Fibroblast of skin of back (primary cell): ENCODE measurements around the gene PHKG2. TPM values are rescaled to one million over a fixed set of nuclear protein-coding genes. Genes with fewer than 3 reads are reported as not detected.
A peak's percentile ranks its signal among the peaks of the same experiment; 100 is the strongest.
"Not testable (repeated sequence)": the region's sequence is repeated elsewhere in the genome, so short reads cannot be mapped to it uniquely, and the experiment has no call there.

Source experiments
- DNase-seq: peaks from one replicate; pipeline ENCODE4 v3.0.0-alpha.2; 2013
- polyA plus RNA-seq, 2 experiments: library from polyadenylated mRNA; unstranded; fragments of 120-200 nt; gene quantifications; one replicate each; pipeline ENCODE4 v1.2.1, GENCODE V29; 2013; ENCODE audit not compliant: insufficient read length in 2 of 2

PHKG2 gene
- 23.2 TPM for polyA plus RNA-seq (2013, experiment 1 of 2; ENCODE audit: insufficient read length)
- polyA plus RNA-seq (2013, experiment 2 of 2; ENCODE audit: insufficient read length): 14.6 TPM

- peak; percentile 99 for DNase-seq
These were observed at the start of gene PHKG2 for GRCh38 chr16:30747799-30748633. TSS of gene PHKG2 (plus strand) at chr16:30748425. CDS start at chr16:30748821, 396 bp downstream.

- DNase-seq: peak; percentile 74
These were observed 49.2 kb upstream of the PHKG2 start, which contains the start of gene SRCAP for GRCh38 chr16:30698816-30699614. TSS of gene SRCAP (plus strand) at chr16:30699171. CDS start at chr16:30700825, 1,654 bp downstream.

- DNase-seq: no peak
These were observed 48.6 kb upstream of the PHKG2 start for GRCh38 chr16:30699615-30700099.

- no peak for DNase-seq
These were observed 47.7 kb upstream of the PHKG2 start for GRCh38 chr16:30700491-30700890.

- DNase-seq: no peak
These were observed 47.3 kb upstream of the PHKG2 start for GRCh38 chr16:30700971-30701370.

GRCh38 chr16:30703071-30703470 lies 45.2 kb upstream of the PHKG2 start:
- DNase-seq: not testable (repeated sequence)

GRCh38 chr16:30703971-30704370 lies 44.3 kb upstream of the PHKG2 start:
- DNase-seq: no peak

GRCh38 chr16:30706046-30706445 lies 42.2 kb upstream of the PHKG2 start:
- no peak for DNase-seq

GRCh38 chr16:30710971-30711370 lies 37.3 kb upstream of the PHKG2 start:
- no peak for DNase-seq

- no peak for DNase-seq
These were observed 36.5 kb upstream of the PHKG2 start for GRCh38 chr16:30711712-30712111.

- peak; percentile 49 for DNase-seq
These were observed 32.3 kb upstream of the PHKG2 start for GRCh38 chr16:30715750-30716445.

GRCh38 chr16:30720086-30720485 lies 28.1 kb upstream of the PHKG2 start:
- DNase-seq: no peak

- no peak for DNase-seq
These were observed 27.5 kb upstream of the PHKG2 start for GRCh38 chr16:30720694-30721093.

GRCh38 chr16:30721167-30721566 lies 27.1 kb upstream of the PHKG2 start:
- no peak for DNase-seq

- no peak for DNase-seq
These were observed 26.6 kb upstream of the PHKG2 start for GRCh38 chr16:30721606-30722005.

GRCh38 chr16:30722443-30722842 lies 25.8 kb upstream of the PHKG2 start:
- DNase-seq: no peak

GRCh38 chr16:30722916-30723315 lies 25.3 kb upstream of the PHKG2 start:
- DNase-seq: no peak

- no peak for DNase-seq
These were observed 24.4 kb upstream of the PHKG2 start for GRCh38 chr16:30723725-30724355.

- DNase-seq: no peak
These were observed 23.4 kb upstream of the PHKG2 start for GRCh38 chr16:30724641-30725417.

GRCh38 chr16:30725418-30725792 lies 22.8 kb upstream of the PHKG2 start:
- DNase-seq: no peak

- DNase-seq: no peak
These were observed 19.9 kb upstream of the PHKG2 start for GRCh38 chr16:30728321-30728720.
